ENCODE results near the gene TXNRD3.
A peak's percentile ranks its signal among the peaks of the same experiment; 100 is the strongest.

The TXNRD3 gene

DNA sequence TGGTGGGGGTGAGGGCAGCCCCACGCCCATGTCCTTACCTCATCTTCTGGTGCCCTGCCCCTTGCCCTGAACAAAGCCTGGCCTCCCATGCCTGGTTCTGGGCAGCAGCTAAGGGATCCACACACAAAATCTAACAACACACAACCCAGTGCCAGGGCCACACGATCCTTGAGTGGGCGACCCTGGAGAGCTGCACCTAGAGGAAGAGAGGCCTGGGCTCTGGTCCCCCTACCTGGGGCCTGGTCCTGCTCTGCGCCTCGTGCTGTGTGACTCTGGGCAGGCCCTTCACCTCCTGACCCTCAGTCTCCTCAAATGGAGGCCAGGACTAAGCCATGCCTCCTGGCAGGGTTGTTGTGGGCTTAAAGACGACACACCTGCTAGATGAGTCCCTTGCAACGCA lies 76.2 kb downstream of the TXNRD3 start:
- TF ChIP-seq TARDBP (IDR thresholded peaks at IDR 0.05) (no peak), ZNF384 (IDR thresholded peaks at IDR 0.05) (no peak), LEF1 (IDR thresholded peaks at IDR 0.05; ENCODE audit: borderline replicate concordance) (no peak), ARNT (IDR thresholded peaks at IDR 0.05) (no peak), HDGF (IDR thresholded peaks at IDR 0.05; ENCODE audit: borderline replicate concordance) (no peak), FOXK2 (IDR thresholded peaks at IDR 0.05) (no peak), FOXA1 (IDR thresholded peaks at IDR 0.05) (no peak), SP1 (IDR thresholded peaks at IDR 0.05) (no peak), ELF4 (IDR thresholded peaks at IDR 0.05) (no peak), SUZ12 (IDR thresholded peaks at IDR 0.05) (no peak)
- TF ChIP-seq, protein P1, sequence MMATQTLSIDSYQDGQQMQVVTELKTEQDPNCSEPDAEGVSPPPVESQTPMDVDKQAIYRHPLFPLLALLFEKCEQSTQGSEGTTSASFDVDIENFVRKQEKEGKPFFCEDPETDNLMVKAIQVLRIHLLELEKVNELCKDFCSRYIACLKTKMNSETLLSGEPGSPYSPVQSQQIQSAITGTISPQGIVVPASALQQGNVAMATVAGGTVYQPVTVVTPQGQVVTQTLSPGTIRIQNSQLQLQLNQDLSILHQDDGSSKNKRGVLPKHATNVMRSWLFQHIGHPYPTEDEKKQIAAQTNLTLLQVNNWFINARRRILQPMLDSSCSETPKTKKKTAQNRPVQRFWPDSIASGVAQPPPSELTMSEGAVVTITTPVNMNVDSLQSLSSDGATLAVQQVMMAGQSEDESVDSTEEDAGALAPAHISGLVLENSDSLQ (IDR thresholded peaks at IDR 0.05), result no peak
- no peak for DNase-seq (ENCODE audit: extremely low spot score)
- POLR2A ChIA-PET, result no interaction called here
- CTCF ChIA-PET, result no interaction called here

DNA sequence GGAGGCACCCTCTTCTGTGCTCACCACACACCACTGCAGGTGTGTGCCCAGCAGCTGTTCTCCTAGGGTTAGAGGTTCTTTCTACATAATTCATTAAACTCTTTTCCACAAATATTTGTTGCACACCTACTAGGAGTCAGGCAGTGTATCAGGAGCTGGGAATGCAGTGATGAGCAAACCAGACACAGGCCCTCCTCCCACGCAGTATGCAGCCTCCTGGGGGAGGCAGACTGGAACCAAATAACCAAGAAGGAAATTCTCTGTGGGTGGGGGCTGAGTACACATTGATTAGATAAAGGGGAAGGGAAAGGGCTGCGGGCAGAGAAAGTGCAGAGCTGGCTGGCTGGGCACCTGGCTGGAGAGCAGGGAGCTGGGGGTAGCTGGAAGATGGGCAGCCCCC lies 77.7 kb downstream of the TXNRD3 start:
- CTCF ChIA-PET, result no interaction called here
- POLR2A ChIA-PET, result interaction anchor here (0.6 kb wide), 1 partner anchor 49 kb away, joined by 3 read pairs; no protein-coding TSS in a partner anchor
- no peak for TF ChIP-seq FOXM1 (IDR thresholded peaks at IDR 0.05; ENCODE audit: borderline replicate concordance)
- TF ChIP-seq LEF1 (IDR thresholded peaks at IDR 0.05; ENCODE audit: borderline replicate concordance), result no peak
- TF ChIP-seq NFRKB (IDR thresholded peaks at IDR 0.05), result no peak
- no peak for TF ChIP-seq SP1 (IDR thresholded peaks at IDR 0.05)
- no peak for TF ChIP-seq ELF4 (IDR thresholded peaks at IDR 0.05)
- DNase-seq (ENCODE audit: extremely low spot score), result no peak

DNA sequence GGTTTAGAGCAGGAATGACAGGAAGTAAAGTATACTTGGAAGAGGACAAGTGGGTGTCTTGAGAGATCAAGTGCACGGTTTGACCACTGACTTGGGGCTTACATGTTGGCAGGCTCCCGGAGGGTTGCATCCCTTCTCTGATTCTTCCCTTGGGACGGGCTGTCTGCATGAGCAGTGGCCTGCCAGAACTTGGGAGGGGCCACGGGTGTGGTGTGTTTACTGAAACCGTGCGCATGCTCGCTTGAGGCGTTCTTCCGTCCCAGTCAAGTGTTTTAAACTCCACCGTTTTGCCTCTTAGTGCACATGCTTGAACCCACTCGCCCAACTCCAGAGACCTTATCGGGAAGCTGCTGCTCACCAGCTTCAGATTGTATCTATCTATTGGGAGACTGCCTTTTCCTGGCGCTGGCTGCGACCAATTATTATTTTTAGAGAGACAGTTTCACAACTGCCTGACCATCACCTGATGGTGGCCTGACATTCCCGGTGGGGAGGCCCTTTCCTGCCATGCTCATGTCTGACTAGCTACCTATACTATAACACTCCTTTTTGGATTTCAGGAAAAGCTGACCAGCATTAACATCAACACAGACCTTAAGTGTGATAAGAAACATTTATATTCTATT lies 81.3 kb downstream of the TXNRD3 start:
- no peak for TF ChIP-seq TARDBP (IDR thresholded peaks at IDR 0.05)
- no peak for TF ChIP-seq FOXM1 (IDR thresholded peaks at IDR 0.05; ENCODE audit: borderline replicate concordance)
- no peak for TF ChIP-seq SP1 (IDR thresholded peaks at IDR 0.05)
- TF ChIP-seq, protein P1 (IDR thresholded peaks at IDR 0.05), result no peak
- TF ChIP-seq CTBP1 (IDR thresholded peaks at IDR 0.05; ENCODE audit: borderline replicate concordance), result no peak
- TF ChIP-seq SUZ12 (IDR thresholded peaks at IDR 0.05), result no peak
- no peak for TF ChIP-seq NFRKB (IDR thresholded peaks at IDR 0.05)
- TF ChIP-seq ZNF384 (IDR thresholded peaks at IDR 0.05), result no peak
- no peak for TF ChIP-seq BHLHE40 (IDR thresholded peaks at IDR 0.05; ENCODE audit: borderline replicate concordance)
- TF ChIP-seq HDGF (IDR thresholded peaks at IDR 0.05; ENCODE audit: borderline replicate concordance), result no peak
- TF ChIP-seq LEF1 (IDR thresholded peaks at IDR 0.05; ENCODE audit: borderline replicate concordance), result no peak
- no peak for TF ChIP-seq FOXK2 (IDR thresholded peaks at IDR 0.05)
- TF ChIP-seq ARNT (IDR thresholded peaks at IDR 0.05), result no peak
- no peak for TF ChIP-seq L3MBTL2 (conservative IDR thresholded peaks at IDR 0.05)
- TF ChIP-seq FOXA1 (IDR thresholded peaks at IDR 0.05), result no peak
- TF ChIP-seq ELF4 (IDR thresholded peaks at IDR 0.05), result no peak
- POLR2A ChIA-PET, result no interaction called here
- CTCF ChIA-PET, result no interaction called here
- DNase-seq (ENCODE audit: extremely low spot score), result peak; percentile 3

DNA sequence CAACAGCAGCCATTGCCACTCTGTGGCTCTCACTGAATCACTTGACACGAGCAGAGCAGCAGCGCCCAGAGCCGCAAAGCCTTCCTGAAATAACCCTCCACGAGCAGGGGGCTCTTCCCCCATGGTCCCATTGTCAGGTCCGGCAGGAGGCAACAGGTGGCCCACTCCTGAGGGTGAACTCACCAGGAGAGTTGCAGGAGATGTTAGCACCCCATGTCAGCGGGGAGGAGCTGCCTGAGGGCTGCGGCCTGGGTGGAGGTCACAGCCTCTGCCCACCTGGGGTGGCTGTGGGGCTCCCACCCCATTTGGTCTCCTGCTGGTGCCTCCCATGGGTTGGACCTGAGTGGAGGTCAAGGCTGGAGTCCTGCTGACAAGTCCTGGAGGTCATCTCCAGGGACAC lies 83.8 kb downstream of the TXNRD3 start:
- ChIA-PET POLR2A (no interaction called here), CTCF (no interaction called here)
- no peak for TF ChIP-seq LEF1 (IDR thresholded peaks at IDR 0.05; ENCODE audit: borderline replicate concordance)
- DNase-seq (ENCODE audit: extremely low spot score), result no peak

DNA sequence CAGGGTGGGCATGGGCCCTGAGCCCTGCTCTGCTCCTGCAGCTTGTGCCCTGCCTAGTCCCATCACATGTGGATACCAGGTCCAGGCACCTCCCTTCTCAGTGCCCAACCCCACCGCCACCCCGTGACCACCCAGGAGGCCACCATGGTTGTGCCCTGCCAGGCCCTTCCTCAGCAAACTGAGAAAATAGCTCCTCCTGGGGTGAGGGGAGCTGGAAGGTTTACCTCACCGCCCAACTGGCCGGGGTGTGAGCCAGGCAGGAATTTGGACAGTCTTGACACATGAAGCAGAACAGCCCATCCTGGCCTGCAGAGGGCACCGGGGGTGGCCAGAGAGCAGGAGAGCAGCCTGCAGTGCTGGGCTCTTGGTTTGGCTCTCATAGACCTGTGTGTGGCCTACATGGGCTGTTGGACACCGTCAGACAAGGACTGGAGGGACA lies 84.8 kb downstream of the TXNRD3 start:
- POLR2A ChIA-PET, result no interaction called here
- peak; percentile 10 for DNase-seq (ENCODE audit: extremely low spot score)
- CTCF ChIA-PET, result no interaction called here
- TF ChIP-seq L3MBTL2 (conservative IDR thresholded peaks at IDR 0.05) (no peak), SUZ12 (IDR thresholded peaks at IDR 0.05) (no peak), FOXM1 (IDR thresholded peaks at IDR 0.05; ENCODE audit: borderline replicate concordance) (no peak), HDGF (IDR thresholded peaks at IDR 0.05; ENCODE audit: borderline replicate concordance) (no peak), NFRKB (IDR thresholded peaks at IDR 0.05) (no peak), CTBP1 (IDR thresholded peaks at IDR 0.05; ENCODE audit: borderline replicate concordance) (no peak), LEF1 (IDR thresholded peaks at IDR 0.05; ENCODE audit: borderline replicate concordance) (no peak), ZNF384 (IDR thresholded peaks at IDR 0.05) (no peak), FOXA1 (IDR thresholded peaks at IDR 0.05) (no peak), ARNT (IDR thresholded peaks at IDR 0.05) (no peak), ELF4 (IDR thresholded peaks at IDR 0.05) (no peak)

DNA sequence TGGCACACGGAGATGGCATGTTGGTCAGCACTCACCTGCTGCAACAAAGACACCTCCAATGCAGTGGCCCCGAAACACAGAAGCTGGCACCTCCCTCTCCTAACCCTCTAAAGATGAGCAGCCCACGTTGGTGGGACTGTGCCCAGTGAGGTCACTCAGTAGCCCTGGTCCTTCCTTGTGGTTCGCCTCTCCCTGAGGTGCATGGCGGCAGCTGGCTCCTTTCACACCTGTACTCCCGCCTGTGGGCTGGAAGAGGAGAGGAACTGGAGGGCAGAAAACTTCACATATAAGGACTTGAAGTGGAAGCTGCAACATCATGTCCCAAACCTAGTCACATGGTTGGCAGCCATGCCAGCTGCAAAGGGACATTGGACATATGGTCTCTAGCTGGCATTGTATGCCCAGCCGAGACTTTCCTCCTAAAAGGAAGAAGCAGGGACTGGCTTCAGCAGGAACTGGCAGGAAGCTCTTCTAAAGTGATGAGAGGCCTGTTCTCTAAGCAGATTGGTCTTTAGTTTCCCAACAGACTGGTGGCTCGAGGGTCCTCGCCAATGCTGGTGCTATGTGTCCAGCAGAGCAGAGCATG lies 85.4 kb downstream of the TXNRD3 start:
- no peak for DNase-seq (ENCODE audit: extremely low spot score)
- CTCF ChIA-PET, result no interaction called here
- POLR2A ChIA-PET, result no interaction called here
- TF ChIP-seq ELF4 (IDR thresholded peaks at IDR 0.05) (no peak), NFRKB (IDR thresholded peaks at IDR 0.05) (no peak), L3MBTL2 (conservative IDR thresholded peaks at IDR 0.05) (no peak), ZNF384 (IDR thresholded peaks at IDR 0.05) (no peak), FOXM1 (IDR thresholded peaks at IDR 0.05; ENCODE audit: borderline replicate concordance) (no peak), LEF1 (IDR thresholded peaks at IDR 0.05; ENCODE audit: borderline replicate concordance) (no peak), BHLHE40 (IDR thresholded peaks at IDR 0.05; ENCODE audit: borderline replicate concordance) (no peak), ARNT (IDR thresholded peaks at IDR 0.05) (no peak), FOXK2 (IDR thresholded peaks at IDR 0.05) (no peak), SP1 (IDR thresholded peaks at IDR 0.05) (no peak)

DNA sequence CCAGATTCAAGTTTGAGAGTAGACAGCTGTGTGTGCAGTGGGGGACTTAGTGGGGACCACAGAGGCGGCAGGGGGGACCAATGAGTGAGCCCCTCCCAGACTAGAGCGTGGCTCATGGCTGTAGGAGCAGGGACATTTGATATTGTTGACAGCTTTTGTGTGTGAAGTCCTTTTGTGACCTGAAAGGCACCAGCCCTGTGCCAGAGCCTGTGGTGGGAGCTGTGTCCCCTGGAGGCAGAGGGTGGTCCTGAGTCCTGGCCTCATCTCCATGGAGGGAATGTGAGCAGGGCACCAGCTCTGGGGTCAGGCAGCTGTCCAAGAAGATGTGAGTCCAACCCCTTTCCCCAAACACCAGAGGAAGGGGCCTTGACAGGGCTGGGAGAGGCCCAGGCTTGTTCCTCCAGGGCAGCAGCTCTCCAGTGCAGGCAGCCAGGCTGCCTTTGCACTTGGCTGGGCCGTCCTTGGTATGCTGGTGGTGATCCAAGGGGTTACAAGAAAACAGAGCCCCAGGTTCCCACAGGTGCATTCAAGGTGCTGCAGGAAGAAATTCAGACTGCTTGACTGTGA lies 86.1 kb downstream of the TXNRD3 start:
- ChIA-PET POLR2A (no interaction called here), CTCF (no interaction called here)
- DNase-seq (ENCODE audit: extremely low spot score), result no peak
- no peak for TF ChIP-seq FOXA1 (IDR thresholded peaks at IDR 0.05)
- TF ChIP-seq SP1 (IDR thresholded peaks at IDR 0.05), result no peak
- no peak for TF ChIP-seq FOXM1 (IDR thresholded peaks at IDR 0.05; ENCODE audit: borderline replicate concordance)
- TF ChIP-seq LEF1 (IDR thresholded peaks at IDR 0.05; ENCODE audit: borderline replicate concordance), result no peak
